Measurements from ENCODE around the gene SLC25A43.

Gene SLC25A43

GRCh38 chrX:119495734-119496726 is 96.9 kb downstream of the SLC25A43 start:
- Histone ChIP-seq H3K79me2 (ENCODE audit: insufficient read depth, low read depth) (no peaks in the 10 kb centered on the region), H2AFZ (ENCODE audit: low read depth) (no peak overlapping the region), H3K27me3 (ENCODE audit: insufficient read depth, low read depth) (no peaks in the 10 kb centered on the region), H4K20me1 (ENCODE audit: insufficient read depth) (no peaks in the 10 kb centered on the region), H3K36me3 (ENCODE audit: insufficient read depth) (no peaks in the 10 kb centered on the region), H3K9ac (no peak overlapping the region), H3K4me2 (no peak overlapping the region), H3K27ac (no peak overlapping the region), H3K4me3 (IDR thresholded peaks at IDR 0.05; ENCODE audit: insufficient read depth, low read depth, low read length) (no peak overlapping the region), H3K4me1 (ENCODE audit: low read depth, poor library complexity, severe bottlenecking) (no peaks in the 10 kb centered on the region)
- no peak for TF ChIP-seq CTCF (conservative IDR thresholded peaks at IDR 0.05; ENCODE audit: low read depth, low read length)

- H3K27ac ChIP-seq = no peak overlapping the region
- no peaks in the 10 kb centered on the region for H3K79me2 ChIP-seq (ENCODE audit: insufficient read depth, low read depth)
These were observed 98.0 kb downstream of the SLC25A43 start for GRCh38 chrX:119497185-119497584.

GRCh38 chrX:119500061-119500800 is 101.1 kb downstream of the SLC25A43 start:
- Histone ChIP-seq H2AFZ (ENCODE audit: low read depth) (no peak overlapping the region), H3K27me3 (ENCODE audit: insufficient read depth, low read depth) (no peaks in the 10 kb centered on the region), H4K20me1 (ENCODE audit: insufficient read depth) (no peaks in the 10 kb centered on the region), H3K4me1 (ENCODE audit: low read depth, poor library complexity, severe bottlenecking) (no peaks in the 10 kb centered on the region), H3K4me3 (IDR thresholded peaks at IDR 0.05; ENCODE audit: insufficient read depth, low read depth, low read length) (no peak overlapping the region), H3K79me2 (ENCODE audit: insufficient read depth, low read depth) (no peaks in the 10 kb centered on the region), H3K36me3 (ENCODE audit: insufficient read depth) (no peaks in the 10 kb centered on the region), H3K27ac (no peak overlapping the region), H3K9ac (no peak overlapping the region), H3K4me2 (no peak overlapping the region)
- TF ChIP-seq CTCF (conservative IDR thresholded peaks at IDR 0.05; ENCODE audit: low read depth, low read length) = no peak

More at GRCh38 chrX:119497185-119497584, 98.0 kb downstream of the SLC25A43 start:
- no peak for TF ChIP-seq CTCF (conservative IDR thresholded peaks at IDR 0.05; ENCODE audit: low read depth, low read length)
- no peaks in the 10 kb centered on the region for H4K20me1 ChIP-seq (ENCODE audit: insufficient read depth)
- H3K4me2 ChIP-seq = no peak overlapping the region
- H3K36me3 ChIP-seq (ENCODE audit: insufficient read depth) = no peaks in the 10 kb centered on the region
- no peak overlapping the region for H3K9ac ChIP-seq
- H2AFZ ChIP-seq (ENCODE audit: low read depth) = no peak overlapping the region
- no peaks in the 10 kb centered on the region for H3K27me3 ChIP-seq (ENCODE audit: insufficient read depth, low read depth)
- no peak overlapping the region for H3K4me3 ChIP-seq (IDR thresholded peaks at IDR 0.05; ENCODE audit: insufficient read depth, low read depth, low read length)
- no peaks in the 10 kb centered on the region for H3K4me1 ChIP-seq (ENCODE audit: low read depth, poor library complexity, severe bottlenecking)

GRCh38 chrX:119501511-119502148 is 102.5 kb downstream of the SLC25A43 start:
- no peak overlapping the region for H3K4me3 ChIP-seq (IDR thresholded peaks at IDR 0.05; ENCODE audit: insufficient read depth, low read depth, low read length)
- H3K27ac ChIP-seq = no peak overlapping the region
- no peak overlapping the region for H3K9ac ChIP-seq
- no peaks in the 10 kb centered on the region for H4K20me1 ChIP-seq (ENCODE audit: insufficient read depth)
- no peaks in the 10 kb centered on the region for H3K4me1 ChIP-seq (ENCODE audit: low read depth, poor library complexity, severe bottlenecking)
- H2AFZ ChIP-seq (ENCODE audit: low read depth) = no peak overlapping the region
- H3K79me2 ChIP-seq (ENCODE audit: insufficient read depth, low read depth) = no peaks in the 10 kb centered on the region
- TF ChIP-seq CTCF (conservative IDR thresholded peaks at IDR 0.05; ENCODE audit: low read depth, low read length) = no peak
- H3K27me3 ChIP-seq (ENCODE audit: insufficient read depth, low read depth) = no peaks in the 10 kb centered on the region
- H3K36me3 ChIP-seq (ENCODE audit: insufficient read depth) = no peaks in the 10 kb centered on the region
- no peak overlapping the region for H3K4me2 ChIP-seq

Measured in KMS-11 (cell line).